Keratinocyte (primary cell): ENCODE measurements around the gene ABI3BP. TPM values are rescaled to one million over a fixed set of nuclear protein-coding genes. Genes with fewer than 3 reads are reported as not detected.

Source experiments
- DNase-seq: peaks from one replicate; pipeline ENCODE4 v3.0.0-alpha.2; 2011; ENCODE audit warnings: low read depth, missing footprints, low spot score
- FAIRE-seq: peaks from 2 replicates; lab custom pipeline; 2011; peaks lifted over from hg19 to GRCh38; lab: Jason Lieb, UNC
- H2AFZ ChIP-seq: 2 replicates; pipeline ENCODE4 v1.6.0; 2012; ENCODE audit warnings: low read length, control low read depth, inconsistent platforms; ENCODE audit not compliant: control insufficient read depth
- H3K27ac ChIP-seq: 2 replicates; pipeline ENCODE4 v1.5.1; 2011; ENCODE audit warnings: low read length; ENCODE audit not compliant: control insufficient read depth, insufficient read depth
- H3K27me3 ChIP-seq: 3 replicates; pipeline ENCODE4 v1.6.0; 2011; ENCODE audit warnings: low read length; ENCODE audit not compliant: control insufficient read depth, insufficient read depth; ENCODE audit errors: extremely low read depth
- H3K36me3 ChIP-seq, 2 experiments: 2 replicates in 1 of 2; 3 replicates in 1 of 2; pipeline ENCODE4 v1.5.1; 2011; ENCODE audit warnings: low read length in 2 of 2, mild to moderate bottlenecking in 1 of 2; ENCODE audit not compliant: control insufficient read depth in 2 of 2, insufficient read depth in 2 of 2; ENCODE audit errors: extremely low read depth in 1 of 2
- H3K4me1 ChIP-seq: 3 replicates; pipeline ENCODE4 v1.5.1; 2011; ENCODE audit warnings: low read length; ENCODE audit not compliant: control insufficient read depth, insufficient read depth; ENCODE audit errors: extremely low read depth
- H3K4me2 ChIP-seq: 3 replicates; pipeline ENCODE4 v1.6.0; 2011; ENCODE audit warnings: low read depth, low read length; ENCODE audit not compliant: control insufficient read depth, insufficient read depth; ENCODE audit errors: extremely low read depth
- H3K4me3 ChIP-seq, 3 experiments: fragments of 200-600 bp in 1 of 3; sonication (generic) in 1 of 3; 2 replicates in 2 of 3; 3 replicates in 1 of 3; pipeline ENCODE4 v1.5.1; 2011 to 2016; ENCODE audit warnings: low read length in 3 of 3, mild to moderate bottlenecking in 3 of 3, control low read depth in 2 of 3, inconsistent platforms in 1 of 3, low read depth in 1 of 3, mixed read lengths in 1 of 3, mixed run types in 1 of 3, moderate library complexity in 1 of 3; ENCODE audit not compliant: control insufficient read depth in 2 of 3, insufficient read depth in 2 of 3; ENCODE audit errors: extremely low read depth in 1 of 3
- H3K79me2 ChIP-seq: 2 replicates; pipeline ENCODE4 v1.6.0; 2012; ENCODE audit warnings: low read length; ENCODE audit not compliant: control insufficient read depth, insufficient read depth
- H3K9ac ChIP-seq: 3 replicates; pipeline ENCODE4 v1.6.0; 2011; ENCODE audit warnings: low read length; ENCODE audit not compliant: control insufficient read depth, insufficient read depth; ENCODE audit errors: extremely low read depth
- H3K9me1 ChIP-seq: 3 replicates; pipeline ENCODE4 v1.6.0; 2011; ENCODE audit warnings: low read length; ENCODE audit not compliant: control insufficient read depth, insufficient read depth; ENCODE audit errors: extremely low read depth
- H3K9me3 ChIP-seq: 2 replicates; pipeline ENCODE4 v1.5.1; 2012; ENCODE audit warnings: low read depth, low read length; ENCODE audit not compliant: control insufficient read depth
- H4K20me1 ChIP-seq: 3 replicates; pipeline ENCODE4 v1.6.0; 2011; ENCODE audit warnings: low read length; ENCODE audit not compliant: control insufficient read depth, insufficient read depth; ENCODE audit errors: extremely low read depth
- EZH2 ChIP-seq: IDR thresholded peaks from one replicate; pipeline ENCODE4 v1.6.1; 2012; ENCODE audit warnings: inconsistent platforms, mild to moderate bottlenecking, low read length, moderate library complexity
- dilution Hi-C: fragments of 300-500 bp; cut with MboI; formaldehyde crosslinking; loops from one replicate; pipeline ENCODE4 v1.7.0; 2020; ENCODE audit warnings: low sequenced_read_pairs; ENCODE audit not compliant: extremely low pct_ligation_motif_present
- polyA plus RNA-seq, 5 experiments: library from polyadenylated mRNA; depleted of rRNA in 3 of 5; stranded (reverse) in 3 of 5; stranded (forward) in 1 of 5; unstranded in 1 of 5; fragments of >200 nt; gene quantifications; 1 replicate in 1 of 5; 2 replicates in 3 of 5; 3 replicates in 1 of 5; pipeline versions ENCODE4 v1.2.1 to v1.2.3, GENCODE V29; 2011 to 2012; ENCODE audit warnings: missing spikeins in 2 of 5, low read depth in 1 of 5, low replicate concordance in 1 of 5
- TF ChIP-seq, protein P1 (sequence below), 3 experiments: IDR thresholded peaks in 1 of 3; conservative IDR thresholded peaks in 1 of 3; optimal IDR thresholded peaks in 1 of 3; 2 replicates in 2 of 3; 3 replicates in 1 of 3; pipeline versions ENCODE3 to v1.5.1; 2011; ENCODE audit warnings: low read length in 3 of 3, mild to moderate bottlenecking in 3 of 3, moderate library complexity in 2 of 3, control low read depth in 1 of 3, inconsistent platforms in 1 of 3; ENCODE audit not compliant: insufficient read depth in 2 of 3; ENCODE audit errors: extremely low read depth in 1 of 3

Gene ABI3BP
- polyA plus RNA-seq, 1 donor (not counting 4 experiments of a cell fraction or from before 2014, with no cell fraction given), result 0.59 TPM

DNA sequence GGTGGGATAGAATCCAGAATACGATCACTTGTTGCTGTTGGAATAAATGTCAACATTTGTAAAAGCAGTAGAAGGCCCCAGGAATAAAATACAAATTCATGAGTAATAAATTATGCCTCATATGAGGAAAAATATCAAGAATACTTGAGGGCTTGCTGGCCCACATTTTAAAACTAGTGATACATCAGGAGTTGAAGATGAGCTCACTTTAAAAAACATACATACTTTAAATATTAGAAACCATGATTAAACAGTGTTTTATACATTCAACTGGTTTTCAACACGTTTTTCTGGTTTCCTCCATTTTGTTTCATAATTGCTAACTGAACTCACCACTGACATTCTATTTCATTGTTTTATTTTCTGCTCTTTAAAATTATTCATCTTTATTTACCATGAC, 142.5 kb downstream of the ABI3BP start:
- FAIRE-seq, result no peak
- no peaks in the 10 kb centered on the region for H3K9me3 ChIP-seq
- no peaks in the 10 kb centered on the region for H3K4me1 ChIP-seq
- no peak overlapping the region for H3K4me2 ChIP-seq
- H3K27ac ChIP-seq, result no peak overlapping the region
- H3K79me2 ChIP-seq, result no peaks in the 10 kb centered on the region
- no peak overlapping the region for H3K4me3 ChIP-seq
- H4K20me1 ChIP-seq, result no peaks in the 10 kb centered on the region
- H3K36me3 ChIP-seq, result no peaks in the 10 kb centered on the region
- no peak for DNase-seq
- H3K27me3 ChIP-seq, result no peaks in the 10 kb centered on the region
- H3K9ac ChIP-seq, result no peak overlapping the region
- no peaks in the 10 kb centered on the region for H3K9me1 ChIP-seq
- H2AFZ ChIP-seq, result no peak overlapping the region
- dilution Hi-C loops, result no loop called here
- TF ChIP-seq, protein P1, sequence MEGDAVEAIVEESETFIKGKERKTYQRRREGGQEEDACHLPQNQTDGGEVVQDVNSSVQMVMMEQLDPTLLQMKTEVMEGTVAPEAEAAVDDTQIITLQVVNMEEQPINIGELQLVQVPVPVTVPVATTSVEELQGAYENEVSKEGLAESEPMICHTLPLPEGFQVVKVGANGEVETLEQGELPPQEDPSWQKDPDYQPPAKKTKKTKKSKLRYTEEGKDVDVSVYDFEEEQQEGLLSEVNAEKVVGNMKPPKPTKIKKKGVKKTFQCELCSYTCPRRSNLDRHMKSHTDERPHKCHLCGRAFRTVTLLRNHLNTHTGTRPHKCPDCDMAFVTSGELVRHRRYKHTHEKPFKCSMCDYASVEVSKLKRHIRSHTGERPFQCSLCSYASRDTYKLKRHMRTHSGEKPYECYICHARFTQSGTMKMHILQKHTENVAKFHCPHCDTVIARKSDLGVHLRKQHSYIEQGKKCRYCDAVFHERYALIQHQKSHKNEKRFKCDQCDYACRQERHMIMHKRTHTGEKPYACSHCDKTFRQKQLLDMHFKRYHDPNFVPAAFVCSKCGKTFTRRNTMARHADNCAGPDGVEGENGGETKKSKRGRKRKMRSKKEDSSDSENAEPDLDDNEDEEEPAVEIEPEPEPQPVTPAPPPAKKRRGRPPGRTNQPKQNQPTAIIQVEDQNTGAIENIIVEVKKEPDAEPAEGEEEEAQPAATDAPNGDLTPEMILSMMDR (optimal IDR thresholded peaks at IDR 0.05 in 1 of 3, IDR thresholded peaks at IDR 0.05 in 1 of 3, conservative IDR thresholded peaks at IDR 0.05 in 1 of 3; ENCODE audit: extremely low read depth in 1 of 3, insufficient read depth in 2 of 3, low read length in 3 of 3), result no peak
- no peak for TF ChIP-seq EZH2

DNA sequence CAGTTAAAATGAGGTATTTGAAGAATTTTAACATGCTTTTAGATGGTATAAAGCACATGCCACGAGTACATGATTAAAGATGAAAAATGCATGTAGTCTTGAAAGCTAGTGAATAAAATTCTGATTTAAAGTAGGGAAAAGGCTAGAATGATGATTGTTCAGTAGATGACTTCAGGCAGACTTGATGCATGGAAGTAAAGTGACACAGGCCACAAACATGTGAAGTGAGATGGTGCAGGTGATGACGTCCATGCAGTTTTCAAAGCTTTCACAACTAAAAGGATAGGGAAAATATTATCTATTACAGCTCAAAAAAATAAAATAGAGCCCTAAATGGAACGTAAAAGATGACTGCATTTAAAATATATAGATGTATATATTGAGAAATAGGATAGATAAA, 143.1 kb downstream of the ABI3BP start:
- no peak for FAIRE-seq
- no peak overlapping the region for H2AFZ ChIP-seq
- H3K9me3 ChIP-seq, result no peaks in the 10 kb centered on the region
- dilution Hi-C loops, result no loop called here
- H3K4me3 ChIP-seq, result no peak overlapping the region
- no peak for DNase-seq
- TF ChIP-seq, protein P1 (optimal IDR thresholded peaks at IDR 0.05 in 1 of 3, IDR thresholded peaks at IDR 0.05 in 1 of 3, conservative IDR thresholded peaks at IDR 0.05 in 1 of 3; ENCODE audit: extremely low read depth in 1 of 3, insufficient read depth in 2 of 3, low read length in 3 of 3), result no peak
- TF ChIP-seq EZH2, result no peak
- H3K4me1 ChIP-seq, result no peaks in the 10 kb centered on the region
- no peak overlapping the region for H3K9ac ChIP-seq
- H3K27ac ChIP-seq, result no peak overlapping the region
- H3K4me2 ChIP-seq, result no peak overlapping the region
- no peaks in the 10 kb centered on the region for H3K9me1 ChIP-seq
- H3K27me3 ChIP-seq, result no peaks in the 10 kb centered on the region
- H3K79me2 ChIP-seq, result no peaks in the 10 kb centered on the region
- no peaks in the 10 kb centered on the region for H3K36me3 ChIP-seq
- H4K20me1 ChIP-seq, result no peaks in the 10 kb centered on the region
